ENCODE results near the gene NAIF1.
A peak's percentile ranks its signal among the peaks of the same experiment; 100 is the strongest.
"Not testable (repeated sequence)": the region's sequence is repeated elsewhere in the genome, so short reads cannot be mapped to it uniquely, and the experiment has no call there.

Gene NAIF1

DNA sequence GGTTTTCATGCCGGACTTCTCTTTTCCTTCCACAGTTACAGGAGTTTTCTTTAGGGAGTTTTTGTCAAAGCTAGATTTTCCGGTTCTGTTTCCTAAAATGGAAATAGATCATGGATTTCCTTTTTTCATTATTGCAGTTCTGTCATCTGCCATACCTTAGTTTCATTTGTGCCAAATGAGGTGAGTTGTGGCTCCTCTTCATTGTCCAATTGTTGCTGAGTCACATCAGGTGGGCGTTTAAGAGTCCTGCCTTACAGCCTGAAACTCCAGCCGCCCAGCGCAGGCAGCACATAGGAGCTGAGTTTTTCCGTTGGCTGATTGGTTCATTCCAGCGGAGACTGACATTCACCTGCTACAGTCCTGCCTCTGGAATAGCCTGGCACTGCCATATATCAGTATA is 15.0 kb upstream of the NAIF1 start:
- no peak for DNase-seq

GRCh38 chr9:128081056-128081455 is 13.9 kb upstream of the NAIF1 start:
- peak; percentile 90 for DNase-seq

- no peak for DNase-seq
Observed at GRCh38 chr9:128080206-128080605, 13.1 kb upstream of the NAIF1 start.

DNA sequence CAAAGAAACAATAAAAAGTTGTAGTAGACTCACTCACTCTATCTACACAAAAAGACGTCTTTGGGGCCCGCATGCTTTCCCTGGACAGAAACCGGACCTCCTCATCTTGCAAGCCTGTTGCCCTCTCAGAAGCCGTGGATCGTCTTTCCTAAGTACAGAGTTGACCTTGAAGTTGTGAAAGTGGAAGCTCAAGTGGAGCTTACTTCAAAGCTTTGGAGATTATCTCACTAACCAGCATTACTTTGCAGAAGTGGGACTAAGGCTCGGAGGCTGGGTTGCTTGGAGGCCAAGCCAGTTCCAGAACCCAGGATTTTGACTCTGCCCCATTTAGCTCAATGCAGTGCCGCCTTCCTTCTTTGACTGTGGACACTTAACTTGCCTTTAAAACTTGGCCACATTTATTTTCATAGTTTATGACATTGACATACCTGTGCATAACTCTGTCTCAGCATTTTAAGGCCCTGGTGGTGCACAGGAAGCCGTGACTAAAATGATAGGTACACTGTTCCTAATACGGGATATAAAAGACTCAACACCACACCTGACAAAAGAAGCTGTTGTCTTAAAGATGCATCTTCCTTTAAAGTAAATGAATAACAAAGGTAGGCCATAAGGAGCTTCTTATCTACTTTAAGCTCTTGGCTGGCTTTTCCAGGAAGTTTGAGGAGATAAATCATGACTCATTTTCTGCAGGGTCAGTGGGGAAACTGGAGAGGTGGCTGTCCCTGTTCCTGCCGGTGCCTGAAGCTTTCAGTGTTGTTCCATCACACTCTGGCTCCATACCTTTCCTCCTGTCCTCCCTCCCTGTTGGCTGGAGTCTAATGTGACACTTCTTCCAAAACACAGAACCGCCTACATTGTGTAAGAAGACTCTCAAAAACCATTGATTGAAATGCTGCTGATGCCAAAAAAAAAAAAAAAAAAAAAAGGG is 11.6 kb upstream of the NAIF1 start:
- DNase-seq = no peak

GRCh38 chr9:128077847-128078503 is 10.9 kb upstream of the NAIF1 start:
- DNase-seq = no peak

- DNase-seq = peak; percentile 18
Observed at GRCh38 chr9:128073253-128073886, 6.2 kb upstream of the NAIF1 start.

DNA sequence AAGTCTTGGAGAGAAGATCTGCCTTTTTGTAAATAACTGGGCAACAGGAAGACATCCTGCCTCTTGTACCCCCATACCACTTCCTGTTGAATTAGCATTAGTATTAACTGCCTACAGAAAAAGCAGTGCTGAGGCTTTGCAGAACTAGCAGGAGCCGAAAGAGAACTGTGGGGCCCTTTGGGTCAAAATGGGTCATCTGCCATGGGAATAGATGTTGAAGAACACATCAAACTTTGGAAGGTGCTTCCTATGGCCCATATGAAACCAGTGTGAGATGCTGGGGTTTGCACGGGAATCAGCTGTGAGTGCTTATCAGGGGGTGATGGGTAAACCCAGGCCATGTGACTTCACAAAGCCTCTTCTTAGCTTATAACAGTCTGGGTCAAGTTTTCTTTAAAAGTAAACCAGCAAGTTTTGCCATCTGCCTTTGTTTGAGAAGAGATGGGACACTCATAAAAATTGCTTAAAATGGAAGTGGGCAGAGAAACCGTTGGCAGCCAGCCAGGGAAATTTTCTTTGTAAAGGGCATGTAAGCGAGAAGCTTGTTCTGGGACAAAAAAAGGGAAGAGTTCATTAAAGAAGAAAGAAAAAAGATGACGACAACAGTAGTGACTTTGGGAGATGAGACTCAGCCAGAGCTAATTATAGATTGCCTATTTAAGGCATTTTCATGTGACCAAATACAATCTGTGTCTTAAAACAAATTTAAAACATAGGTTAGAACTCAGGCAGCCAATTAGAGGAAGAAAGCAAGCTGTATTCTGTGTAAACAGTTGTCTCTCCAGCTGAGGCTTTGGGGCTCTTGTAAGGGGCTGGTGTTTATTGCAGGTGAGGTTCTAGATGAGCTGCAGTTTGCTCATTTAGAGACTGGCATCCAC is 5.3 kb upstream of the NAIF1 start:
- DNase-seq = peak; percentile 65

DNA sequence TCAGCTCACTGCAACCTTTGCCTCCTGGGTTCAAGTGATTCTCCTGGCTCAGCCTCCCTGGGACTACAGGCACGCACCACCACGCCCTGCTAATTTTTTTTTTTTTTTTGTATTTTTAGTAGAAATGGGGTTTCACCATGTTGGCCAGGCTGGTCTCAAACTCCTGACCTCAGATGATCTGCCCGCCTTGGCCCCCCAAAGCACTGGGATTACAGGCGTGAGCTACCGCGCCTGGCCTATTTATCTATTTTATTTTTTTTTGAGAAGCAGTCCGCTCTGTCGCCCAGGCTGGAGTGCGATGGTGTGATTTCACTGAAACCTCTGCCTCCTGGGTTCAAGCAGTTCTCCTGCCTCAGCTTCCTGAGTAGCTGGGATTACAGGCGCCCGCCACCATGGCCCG is 4.4 kb upstream of the NAIF1 start:
- not testable (repeated sequence) for DNase-seq

DNA sequence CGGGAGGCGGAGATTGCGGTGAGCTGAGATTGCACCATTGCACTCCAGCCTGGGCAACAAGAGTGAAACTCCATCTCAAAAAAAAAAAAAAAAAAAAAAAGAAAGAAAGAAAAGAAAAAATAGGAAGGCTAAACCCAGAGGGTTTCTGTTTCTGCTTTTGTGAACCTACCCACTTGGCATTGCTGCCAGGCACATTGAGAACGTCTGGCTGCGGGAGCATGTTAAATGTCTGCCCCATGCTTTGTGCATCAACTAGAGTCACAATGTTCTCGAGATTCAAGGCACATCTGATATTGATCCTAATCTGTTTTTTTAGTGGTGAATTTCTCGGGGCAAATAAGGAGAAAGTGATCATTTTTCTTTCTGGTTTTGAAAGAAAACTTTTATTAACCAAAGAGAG is 3.8 kb upstream of the NAIF1 start:
- no peak for DNase-seq

GRCh38 chr9:128068386-128069205 is 1.5 kb upstream of the NAIF1 start:
- DNase-seq = no peak

DNA sequence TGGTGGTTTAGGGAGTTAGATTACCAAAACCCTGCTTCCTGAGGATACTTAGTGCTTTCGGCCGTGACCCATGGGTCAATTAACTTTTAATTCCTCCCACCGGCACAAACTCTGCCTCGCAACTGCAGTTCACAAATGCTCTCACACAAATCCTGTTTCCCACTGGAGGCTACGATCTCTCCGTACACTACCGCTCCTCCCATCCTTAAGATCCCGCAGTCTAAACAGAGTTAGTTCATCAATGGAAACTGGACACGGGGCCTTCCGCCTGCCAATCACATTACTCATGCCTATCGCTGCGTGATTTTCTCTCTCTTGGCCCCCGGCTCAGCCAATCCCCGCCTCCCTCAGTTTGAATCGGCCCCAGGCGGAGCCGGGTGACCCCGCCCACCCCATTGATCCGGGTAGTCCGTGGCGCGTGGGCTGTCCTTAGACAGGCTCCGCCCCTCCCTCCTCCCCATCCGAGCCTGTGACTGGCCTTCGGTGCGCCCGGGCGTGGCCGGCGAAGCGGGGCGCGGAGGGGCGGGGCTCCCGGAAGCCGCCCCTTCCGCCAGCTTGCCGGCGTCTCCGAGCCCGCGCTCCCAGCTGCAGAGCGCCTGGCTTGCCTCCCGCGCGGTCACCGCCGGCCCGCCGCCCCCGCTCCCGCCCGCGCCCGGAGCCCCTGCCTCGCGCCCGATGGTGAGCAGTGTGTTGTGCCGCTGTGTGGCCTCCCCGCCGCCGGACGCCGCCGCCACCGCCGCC is 695 bp upstream of the NAIF1 start, which contains the start of gene SLC25A25:
SLC25A25 (plus strand) TSS at position 588 of the 741 bp plus-strand sequence; CDS start at position 676, 88 bp downstream.
- DNase-seq = peak; percentile 99

DNA sequence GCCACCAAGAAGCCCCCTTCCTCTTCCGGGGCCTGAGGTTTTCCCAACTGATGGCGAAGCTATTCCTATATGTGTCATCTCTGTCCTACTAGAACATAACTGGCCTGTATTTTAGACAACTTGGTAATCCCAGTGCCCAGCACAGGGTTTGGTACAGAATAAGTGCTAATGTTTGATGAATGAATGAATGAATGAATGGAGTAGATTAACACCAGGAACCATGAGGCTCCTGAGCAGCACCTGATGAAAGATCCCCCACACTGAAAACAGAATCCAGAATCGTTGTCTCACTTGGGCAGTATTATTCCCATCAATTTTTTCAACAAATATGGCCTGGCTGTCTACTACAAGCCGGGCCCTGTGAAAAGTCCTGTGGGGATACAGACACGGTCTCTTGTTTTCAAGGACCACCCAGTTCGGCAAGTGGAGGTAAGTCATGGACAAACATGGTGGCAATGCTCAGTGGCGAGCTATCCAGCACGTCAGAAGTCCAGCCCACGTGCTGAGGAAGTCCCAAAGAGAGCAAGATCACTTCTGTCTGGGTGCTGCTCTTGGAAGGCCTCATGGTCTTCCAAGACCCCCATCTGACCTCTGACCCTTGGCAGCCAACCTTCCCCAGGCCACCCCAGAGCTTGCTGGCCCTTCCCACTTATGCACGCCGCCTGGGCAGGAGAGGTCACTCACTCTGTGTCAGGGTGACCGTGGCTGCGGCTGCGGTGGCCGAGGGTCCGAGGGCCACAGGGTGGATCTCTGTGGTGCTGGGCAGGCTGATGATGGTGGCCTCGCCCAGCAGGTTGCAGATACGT is 1.0 kb downstream of the NAIF1 start:
- DNase-seq = no peak

GRCh38 chr9:128062846-128063831 is 4.0 kb downstream of the NAIF1 start:
- no peak for DNase-seq

- no peak for DNase-seq
Observed at GRCh38 chr9:128062279-128062678, 4.8 kb downstream of the NAIF1 start.

GRCh38 chr9:128061275-128061960 is 5.7 kb downstream of the NAIF1 start:
- DNase-seq = no peak

DNA sequence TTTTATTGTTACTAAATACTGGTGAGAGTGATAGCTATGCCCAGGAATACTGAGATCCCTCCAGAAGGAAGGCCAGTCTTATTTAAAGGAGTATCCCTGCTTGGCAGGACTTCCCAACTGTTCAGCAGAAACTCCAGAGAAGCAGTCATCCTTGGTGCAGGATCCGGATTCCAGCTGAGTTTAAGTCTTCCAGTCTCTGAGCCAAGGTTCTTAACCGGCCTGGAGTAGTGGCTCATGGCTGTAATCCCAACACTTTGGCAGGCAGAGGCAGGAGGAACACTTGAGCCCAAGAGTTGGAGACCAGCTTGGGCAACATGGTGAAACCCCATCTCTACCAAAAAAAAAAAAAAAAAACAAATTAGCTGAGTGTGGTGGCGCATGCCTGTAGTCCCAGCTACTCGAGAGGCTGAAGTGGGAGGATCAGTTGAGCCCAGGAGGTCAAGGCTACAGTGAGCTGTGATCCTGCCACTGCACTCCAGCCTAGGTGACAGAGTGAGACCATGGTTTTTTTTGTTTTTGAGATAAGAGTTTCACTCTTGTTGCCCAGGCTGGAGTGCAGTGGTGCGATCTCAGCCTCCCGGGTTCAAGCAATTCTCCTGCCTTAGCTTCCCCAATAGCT is 7.6 kb downstream of the NAIF1 start:
- no peak for DNase-seq

DNA sequence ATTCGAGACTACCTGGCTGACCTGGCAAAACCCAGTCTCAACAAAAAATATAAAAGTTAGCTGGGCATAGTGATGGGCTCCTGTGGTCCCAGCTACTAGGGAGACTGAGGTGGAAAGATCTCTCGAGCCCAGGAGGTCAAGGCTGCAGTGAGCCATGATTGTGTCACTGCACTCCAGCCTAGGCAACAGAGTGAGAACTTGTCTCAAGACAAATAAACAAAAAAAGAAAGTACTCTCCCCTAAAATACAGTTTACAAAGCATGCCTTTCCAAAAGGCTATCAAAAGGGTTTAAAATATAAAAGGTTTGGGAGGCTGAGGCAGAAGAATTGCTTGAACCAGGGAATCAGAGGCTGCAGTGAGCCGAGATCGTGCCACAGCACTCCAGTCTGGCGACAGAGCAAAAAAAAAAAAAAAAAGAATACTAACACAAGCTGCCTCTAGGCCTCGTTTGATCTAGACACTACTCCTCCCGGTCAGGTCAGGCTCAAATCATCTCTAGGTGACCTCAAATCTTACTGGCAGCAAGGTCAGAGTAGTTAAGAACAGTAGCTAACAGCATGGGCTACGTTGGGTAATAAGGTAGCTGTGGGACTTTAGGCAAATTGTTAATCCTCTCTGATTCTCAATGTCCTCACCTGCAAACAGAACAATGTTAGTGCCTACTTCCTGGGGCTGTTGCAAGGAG is 9.3 kb downstream of the NAIF1 start:
- no peak for DNase-seq
